Panc1 (cell line): Measurements from ENCODE around the gene USP43. TPM values are rescaled to one million over a fixed set of nuclear protein-coding genes. Genes with fewer than 3 reads are reported as not detected.

Source experiments
- ATAC-seq: fragments of 200-7000 bp; cut with Tn5 transposase; 2 replicates; pipeline ENCODE4 v1.9.1; 2020; ENCODE audit warnings: mild to moderate bottlenecking, moderate library complexity
- BruUV-seq: library from RNA; stranded (reverse); fragments of 400-500 nt; replicated peaks from 2 replicates; lab custom pipeline; 2021; lab: Mats Ljungman, UMichigan
- CTCF ChIA-PET: fragments of 300-600 bp; sonication (Branson Sonifier 250); formaldehyde crosslinking; loops from one replicate; lab custom pipeline; 2022; ENCODE audit warnings: antibody characterized with exemption; lab: Charles Lee
- POLR2A ChIA-PET: fragments of 300-600 bp; sonication (Branson Sonifier 250); formaldehyde crosslinking; loops from one replicate; lab custom pipeline; 2022; ENCODE audit warnings: antibody characterized with exemption; lab: Charles Lee
- DNase-seq: peaks from one replicate; pipeline ENCODE4 v3.0.0-alpha.2; 2010; ENCODE audit warnings: low read depth, low spot score
- H3K27ac ChIP-seq: 2 replicates; pipeline ENCODE4 v1.5.1; 2011; ENCODE audit warnings: mild to moderate bottlenecking, low read length, inconsistent platforms
- H3K27me3 ChIP-seq: fragments of 200-500 bp; sonication (Bioruptor generic); 2 replicates; pipeline ENCODE4 v1.6.0; 2014; ENCODE audit warnings: low read length, inconsistent platforms; ENCODE audit not compliant: control insufficient read depth, insufficient read depth
- H3K36me3 ChIP-seq: fragments of 200-500 bp; sonication (Bioruptor generic); 2 replicates; pipeline ENCODE4 v1.5.1; 2014; ENCODE audit warnings: inconsistent platforms, mild to moderate bottlenecking, low read length, moderate library complexity; ENCODE audit not compliant: control insufficient read depth, insufficient read depth
- H3K4me1 ChIP-seq: 2 replicates; pipeline ENCODE4 v1.5.1; 2011; ENCODE audit warnings: inconsistent platforms, mild to moderate bottlenecking, low read length, moderate library complexity; ENCODE audit not compliant: control insufficient read depth, insufficient read depth
- H3K4me3 ChIP-seq, 2 experiments: 2 replicates each; pipeline ENCODE4 v1.5.1; 2011 to 2012; ENCODE audit warnings: low read depth in 2 of 2, low read length in 2 of 2, mild to moderate bottlenecking in 2 of 2, inconsistent platforms in 1 of 2, moderate library complexity in 1 of 2
- H3K9me3 ChIP-seq: fragments of 200-500 bp; sonication (Bioruptor generic); 2 replicates; pipeline ENCODE4 v1.5.1; 2014; ENCODE audit warnings: low read depth, mild to moderate bottlenecking, inconsistent platforms, low read length, moderate library complexity; ENCODE audit not compliant: control insufficient read depth, insufficient read depth
- CTCF ChIP-seq: fragments of 450-650 bp; IDR thresholded peaks from 2 replicates; pipeline ENCODE4 v1.5.1; 2017; ENCODE audit warnings: mild to moderate bottlenecking
- POLR2AphosphoS5 ChIP-seq: IDR thresholded peaks from 2 replicates; pipeline ENCODE4 v1.6.1; 2012; ENCODE audit warnings: mild to moderate bottlenecking, low read depth, low read length, moderate library complexity
- REST ChIP-seq, 2 experiments: IDR thresholded peaks; 2 replicates each; pipeline ENCODE4 v1.6.1; 2011 to 2012; ENCODE audit warnings: low read depth in 2 of 2, control low read depth in 1 of 2, low read length in 1 of 2, mild to moderate bottlenecking in 1 of 2, moderate library complexity in 1 of 2; ENCODE audit not compliant: insufficient read depth in 1 of 2
- SIN3A ChIP-seq: IDR thresholded peaks from 2 replicates; pipeline ENCODE4 v1.6.1; 2012; ENCODE audit warnings: low read depth, mild to moderate bottlenecking, low read length, moderate library complexity, borderline replicate concordance; ENCODE audit not compliant: insufficient read depth
- TCF7L2 ChIP-seq: IDR thresholded peaks from 2 replicates; pipeline ENCODE4 v1.6.1; 2011; ENCODE audit warnings: mild to moderate bottlenecking, low read depth, low read length, inconsistent platforms
- in situ Hi-C: cut with HindIII; loops from 2 replicates; pipeline ENCODE4 v1.10.0; 2016; ENCODE audit warnings: low sequenced_read_pairs, low pct_unique_long_range_greater_than_20kb
- intact Hi-C: fragments of 100-400 bp; cut with micrococcal nuclease; formaldehyde crosslinking; loops from one replicate; pipeline ENCODE4 v1.10.0; 2022; ENCODE audit not compliant: unreplicated experiment
- total RNA-seq: library from RNA; stranded (reverse); gene quantifications from one replicate; pipeline ENCODE4 v1.2.1, GENCODE V29; 2021; ENCODE audit not compliant: unreplicated experiment

The USP43 gene
- total RNA-seq, 1 experiment from 2014 or later = 7.3 TPM

- H3K27ac ChIP-seq = no peak overlapping the region
- POLR2A ChIA-PET = no interaction called here
- no peaks in the 10 kb centered on the region for H3K4me1 ChIP-seq
- no peak for DNase-seq
- TF ChIP-seq CTCF (no peak), SIN3A (no peak)
- H3K4me3 ChIP-seq = no peak overlapping the region
- CTCF ChIA-PET = no interaction called here
- no peaks in the 10 kb centered on the region for H3K36me3 ChIP-seq
- BruUV-seq = no TSS peak
- in situ Hi-C loops = no loop called here
- H3K27me3 ChIP-seq = no peaks in the 10 kb centered on the region
- intact Hi-C loops = no loop called here
- no peaks in the 10 kb centered on the region for H3K9me3 ChIP-seq
- no peak for ATAC-seq
Measured at GRCh38 chr17:9763643-9764042, 118.3 kb downstream of the USP43 start.

- H3K36me3 ChIP-seq = no peaks in the 10 kb centered on the region
- H3K9me3 ChIP-seq = no peaks in the 10 kb centered on the region
- ChIA-PET POLR2A (no interaction called here), CTCF (no interaction called here)
- no peak overlapping the region for H3K4me3 ChIP-seq
- BruUV-seq = no TSS peak
- intact Hi-C loops = no loop called here
- in situ Hi-C loops = no loop called here
- TF ChIP-seq POLR2AphosphoS5 = no peak
- no peak for TF ChIP-seq SIN3A
- no peak for TF ChIP-seq REST (IDR thresholded peaks at IDR 0.05; ENCODE audit: insufficient read depth in 1 of 2, low read depth in 2 of 2, low read length in 1 of 2)
- no peak for TF ChIP-seq CTCF
- no peak for TF ChIP-seq TCF7L2
- ATAC-seq (no peak), DNase-seq (no peak)
- no peaks in the 10 kb centered on the region for H3K4me1 ChIP-seq
- no peaks in the 10 kb centered on the region for H3K27me3 ChIP-seq
- no peak overlapping the region for H3K27ac ChIP-seq
Measured at GRCh38 chr17:9765322-9765721, 120.0 kb downstream of the USP43 start.
